HG02970 (cell line): Measurements from ENCODE around the gene SCIMP.
"Not testable (repeated sequence)": the region's sequence is repeated elsewhere in the genome, so short reads cannot be mapped to it uniquely, and the experiment has no call there.

ENCODE experiments used
- ATAC-seq: cut with Tn5 transposase; IDR thresholded peaks from one replicate; pipeline ENCODE4 v1.9.1; 2021; ENCODE audit warnings: mild to moderate bottlenecking, moderate library complexity, moderate number of reproducible peaks; ENCODE audit not compliant: unreplicated experiment, low FRiP score

The SCIMP gene

DNA sequence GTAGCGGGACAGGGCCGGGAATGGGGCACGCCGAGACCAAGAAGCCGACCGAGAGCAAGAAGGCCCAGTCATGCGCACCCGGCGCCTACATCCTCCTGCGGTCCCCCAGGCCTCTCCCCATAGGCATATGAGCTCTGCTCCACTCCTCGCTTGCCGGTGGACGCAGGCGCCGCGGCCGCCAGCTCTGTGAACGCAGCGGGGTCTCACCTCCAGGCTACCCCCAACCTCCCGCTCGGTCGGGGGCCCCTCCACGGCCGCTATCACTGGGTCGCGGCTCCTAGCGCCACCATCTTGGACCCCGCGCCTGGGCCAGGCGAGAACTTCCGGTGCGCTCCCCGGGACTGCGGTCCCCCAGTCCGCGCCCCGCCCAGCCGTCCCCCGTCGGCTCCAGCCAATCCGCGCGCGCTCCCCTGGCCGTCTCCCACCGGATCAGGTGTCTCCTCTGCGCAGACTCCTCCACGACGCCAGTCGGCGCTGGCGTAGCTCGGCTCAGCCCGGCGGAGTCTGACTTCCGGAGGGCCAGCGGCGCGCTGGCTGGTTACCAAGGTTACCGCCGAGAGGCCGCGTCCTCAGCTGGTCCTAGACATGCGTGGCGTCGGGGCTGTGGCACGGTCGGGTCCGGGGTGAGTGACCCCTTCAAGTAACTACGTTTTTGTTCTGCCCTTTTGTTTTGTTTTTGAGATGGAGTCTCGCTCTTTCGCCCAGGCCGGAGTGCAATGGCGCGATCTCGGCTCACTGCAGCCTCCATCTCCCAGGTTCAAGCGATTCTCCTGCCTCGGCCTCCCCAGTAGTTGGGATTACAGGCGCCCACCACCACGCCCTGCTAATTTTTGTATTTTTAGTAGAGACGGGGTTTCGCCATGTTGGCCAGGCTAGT, 42.9 kb downstream of the SCIMP start, which contains the start of gene ZNF594:
ZNF594 (minus strand) TSS at position 328 of the 877 bp plus-strand sequence. CDS start 7,612 bp downstream, outside the sequence.
- ATAC-seq: peak; percentile 99

DNA sequence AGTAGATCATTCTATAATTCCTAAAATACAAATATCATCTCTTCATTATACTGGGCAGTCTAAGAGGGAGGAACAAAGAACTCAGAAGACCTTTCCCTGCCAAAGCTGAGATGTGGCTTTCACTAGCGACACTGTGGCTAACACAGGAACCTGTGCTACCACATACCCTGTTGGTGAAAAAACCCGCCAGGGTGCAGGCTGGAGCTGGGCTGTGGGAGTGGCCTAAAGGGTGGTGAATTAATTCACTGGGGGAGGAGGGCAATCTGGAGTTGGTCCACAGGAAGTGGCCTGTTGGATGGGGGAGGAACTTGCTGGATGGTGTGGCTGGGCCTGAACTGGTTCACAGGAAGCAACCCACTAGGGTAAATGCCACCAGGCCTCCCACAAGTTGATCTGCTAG, 50.4 kb downstream of the SCIMP start:
- no peak for ATAC-seq

DNA sequence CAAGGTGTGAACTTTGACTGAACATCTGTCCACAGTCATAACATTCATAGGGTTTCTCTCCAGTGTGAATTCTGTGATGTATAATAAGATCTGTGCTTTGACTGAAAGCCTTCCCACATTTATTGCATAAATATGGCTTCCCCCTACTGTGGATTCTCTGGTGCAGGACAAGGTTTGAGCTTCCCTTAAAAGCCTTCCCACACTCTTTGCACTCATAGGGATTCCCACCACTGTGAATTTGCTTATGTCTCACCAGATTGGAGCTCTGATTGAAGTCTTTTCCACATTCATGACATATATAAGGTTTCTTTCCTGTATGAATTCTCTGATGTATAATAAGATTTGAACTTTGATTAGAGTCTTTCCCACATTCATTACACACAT, 51.3 kb downstream of the SCIMP start:
- no peak for ATAC-seq

DNA sequence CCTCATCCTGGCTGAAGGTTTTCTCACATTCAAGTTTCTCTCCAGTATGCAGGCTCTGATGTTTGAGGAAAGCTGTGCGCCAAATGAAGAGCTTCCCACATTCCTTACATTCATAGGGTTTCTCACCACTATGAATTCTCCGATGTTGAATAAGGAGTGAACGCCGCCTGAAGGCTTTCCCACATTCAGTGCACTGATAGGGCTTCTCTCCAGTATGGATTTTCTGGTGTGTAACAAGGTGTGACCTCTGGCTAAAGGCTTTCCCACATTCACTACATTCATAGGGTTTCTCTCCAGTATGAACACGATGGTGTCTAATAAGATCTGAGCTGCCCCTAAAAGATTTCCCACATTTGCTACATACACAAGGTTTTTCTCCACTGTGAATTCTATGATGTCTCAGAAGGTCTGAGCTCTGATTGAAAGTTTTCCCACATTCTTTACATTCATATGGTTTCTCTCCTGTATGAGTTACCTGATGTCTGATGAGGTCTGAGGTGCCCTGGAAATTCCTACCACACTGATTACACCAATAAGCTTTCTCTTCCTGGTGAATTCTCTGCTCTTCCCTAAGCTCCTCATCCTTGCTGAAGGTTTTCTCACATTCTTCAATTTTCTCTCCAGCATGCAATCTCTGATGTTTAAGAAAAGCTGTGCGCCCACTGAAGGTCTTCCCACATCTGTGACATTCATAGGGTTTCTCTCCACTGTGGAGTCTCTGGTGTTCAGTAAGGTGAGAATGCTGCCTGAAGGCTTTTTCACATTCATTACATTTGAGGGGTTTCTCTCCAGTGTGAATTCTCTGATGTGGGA, 51.9 kb downstream of the SCIMP start:
- no peak for ATAC-seq

DNA sequence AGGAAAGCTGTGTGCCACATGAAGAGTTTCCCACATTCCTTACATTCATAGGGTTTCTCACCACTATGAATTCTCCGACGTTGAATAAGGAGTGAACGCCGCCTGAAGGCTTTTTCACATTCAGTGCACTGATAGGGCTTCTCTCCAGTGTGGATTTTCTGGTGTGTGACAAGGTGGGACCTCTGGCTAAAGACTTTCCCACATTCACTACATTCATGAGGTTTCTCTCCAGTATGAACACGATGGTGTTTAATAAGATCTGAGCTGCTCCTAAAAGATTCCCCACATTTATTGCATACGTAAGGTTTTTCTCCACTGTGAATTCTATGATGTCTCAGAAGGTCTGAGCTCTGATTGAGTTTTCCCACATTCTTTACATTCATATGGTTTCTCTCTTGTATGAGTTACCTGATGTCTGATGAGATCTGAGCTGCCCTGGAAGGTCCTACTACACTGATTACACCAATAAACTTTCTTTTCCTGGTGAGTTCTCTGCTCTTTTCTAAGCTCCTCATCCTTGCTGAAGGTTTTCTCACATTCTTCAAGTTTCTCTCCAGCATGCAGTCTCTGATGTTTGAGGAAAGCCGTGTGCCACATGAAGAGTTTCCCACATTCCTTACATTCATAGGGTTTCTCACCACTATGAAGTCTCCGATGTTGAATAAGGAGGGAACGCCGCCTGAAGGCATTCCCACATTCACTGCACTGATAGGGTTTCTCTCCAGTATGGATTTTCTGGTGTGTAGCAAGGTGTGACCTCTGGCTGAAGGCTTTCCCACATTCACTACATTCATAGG, 53.0 kb downstream of the SCIMP start:
- no peak for ATAC-seq

DNA sequence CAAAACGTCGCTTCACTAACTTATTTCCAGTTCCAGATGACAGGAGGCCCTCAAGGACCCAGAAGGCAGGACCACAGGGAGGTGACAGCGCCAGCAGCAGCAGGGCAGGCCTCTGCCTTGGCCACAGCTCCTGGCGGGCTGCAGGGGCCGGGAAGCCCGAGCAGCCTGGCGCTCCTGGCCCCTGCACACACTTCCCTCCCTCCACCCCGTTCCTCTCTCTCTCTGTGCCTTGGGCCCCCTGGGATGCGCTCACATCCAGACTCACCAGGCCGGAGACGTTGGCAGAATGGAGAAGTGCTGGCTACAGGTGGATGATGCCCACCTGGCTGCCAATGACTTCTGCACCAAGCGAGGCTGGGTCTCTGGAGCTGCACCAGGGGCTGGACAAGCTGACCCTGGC, 55.7 kb downstream of the SCIMP start:
- no peak for ATAC-seq

DNA sequence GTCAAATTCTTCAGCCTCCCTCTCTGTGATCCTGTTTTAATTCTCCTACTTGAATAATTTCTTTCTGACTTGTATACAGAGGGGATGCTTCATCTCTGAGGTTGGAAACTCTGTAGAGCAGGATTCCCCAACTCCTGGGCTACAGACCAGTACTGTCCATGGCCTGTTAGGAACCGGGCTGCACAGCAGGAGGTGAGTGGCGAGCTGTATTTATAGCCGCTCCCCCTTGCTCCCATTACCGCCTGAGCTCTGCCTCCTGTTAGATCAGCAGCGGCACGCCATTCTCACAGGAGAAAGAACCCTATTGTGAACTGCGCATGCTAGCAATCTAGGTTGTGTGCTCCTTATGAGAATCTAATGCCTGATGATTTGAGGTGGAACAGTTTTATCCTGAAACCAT, 59.6 kb downstream of the SCIMP start:
- not testable (repeated sequence) for ATAC-seq

DNA sequence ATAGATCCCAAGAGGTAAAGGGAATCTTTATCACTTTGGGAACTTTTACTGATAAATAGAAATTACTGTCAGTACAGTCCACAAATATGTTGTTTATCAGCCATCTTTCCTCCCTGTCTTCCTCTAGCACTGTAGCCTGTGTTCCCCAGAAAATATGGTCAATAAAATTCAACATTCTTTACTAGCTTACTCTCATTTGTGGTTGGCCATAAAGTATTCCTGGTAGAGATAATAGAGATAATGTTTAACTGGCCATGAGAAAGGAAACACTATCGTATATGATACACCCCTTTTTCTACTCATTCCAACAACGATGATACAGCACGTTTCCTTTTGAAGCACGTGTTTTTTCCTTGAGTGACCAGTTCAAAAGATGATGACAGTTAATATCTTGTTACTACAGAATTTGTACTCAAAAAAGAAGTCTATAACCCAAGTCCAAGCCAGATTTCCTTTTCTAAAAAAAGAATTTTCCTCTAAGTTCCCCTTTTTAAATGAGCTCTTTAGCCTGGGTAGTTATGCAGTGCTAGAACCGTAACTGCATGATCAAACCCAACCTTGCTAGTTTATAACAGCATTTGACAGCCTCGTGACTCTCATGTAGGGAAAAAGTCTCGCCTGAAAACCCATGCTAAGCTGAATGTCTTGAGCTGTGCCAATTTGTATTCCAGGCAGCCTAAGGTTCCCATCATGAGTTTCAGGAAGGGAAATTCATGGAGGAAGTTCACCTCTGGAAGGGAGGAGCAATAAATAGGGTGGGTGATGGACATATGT, 68.7 kb downstream of the SCIMP start:
- ATAC-seq: not testable (repeated sequence)

DNA sequence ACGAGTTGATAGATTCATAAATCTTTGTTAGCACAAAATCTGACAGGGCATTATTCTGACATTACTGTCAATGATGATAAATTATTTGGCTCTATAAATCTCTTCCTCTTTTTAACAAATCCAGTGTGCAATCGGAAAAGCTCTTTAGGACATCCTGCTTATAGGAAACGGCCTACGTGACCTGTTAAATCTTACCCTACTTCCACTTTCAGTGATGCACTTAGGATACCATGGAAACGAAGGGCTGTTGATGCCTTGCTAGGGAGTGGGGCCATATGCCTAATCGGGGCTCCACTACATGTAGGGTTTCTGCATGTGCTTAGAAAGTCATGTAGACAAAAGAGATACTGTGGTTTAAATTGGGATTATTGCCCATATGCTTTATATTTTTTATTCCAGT, 70.2 kb downstream of the SCIMP start:
- no peak for ATAC-seq

DNA sequence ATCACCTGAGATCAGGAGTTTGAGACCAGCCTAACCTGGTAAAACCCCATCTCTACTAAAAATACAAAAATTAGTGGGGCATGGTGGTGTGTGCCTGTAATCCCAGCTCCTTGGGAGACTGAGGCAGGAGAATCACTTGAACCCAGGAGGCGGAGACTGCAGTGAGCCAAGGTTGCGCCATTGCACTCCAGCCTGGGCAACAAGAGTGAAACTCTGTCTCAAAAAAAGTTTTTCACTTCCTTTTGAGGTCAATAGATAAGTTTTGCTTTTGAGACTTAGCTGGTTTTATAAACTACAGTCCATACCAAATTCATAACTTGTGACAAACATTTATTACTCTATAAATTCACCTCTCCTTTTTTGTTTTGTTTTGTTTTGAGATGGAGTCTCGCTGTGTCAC, 72.9 kb downstream of the SCIMP start:
- ATAC-seq: not testable (repeated sequence)

DNA sequence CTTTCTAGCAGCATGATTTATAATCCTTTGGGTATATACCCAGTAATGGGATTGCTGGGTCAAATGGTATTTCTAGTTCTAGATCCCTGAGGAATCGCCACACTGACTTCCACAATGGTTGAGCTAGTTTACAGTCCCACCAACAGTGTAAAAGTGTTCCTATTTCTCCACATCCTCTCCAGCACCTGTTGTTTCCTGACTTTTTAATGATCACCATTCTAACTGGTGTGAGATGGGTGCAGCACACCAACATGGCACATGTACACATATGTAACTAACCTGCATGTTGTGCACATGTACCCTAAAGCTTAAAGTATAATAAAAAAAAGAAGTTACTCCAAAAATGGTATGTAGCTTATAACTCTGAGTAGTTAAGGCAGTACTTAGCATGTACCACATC, 74.0 kb downstream of the SCIMP start:
- ATAC-seq: not testable (repeated sequence)
